Measurements from ENCODE around the gene NUDT4. TPM values are rescaled to one million over a fixed set of nuclear protein-coding genes. Genes with fewer than 3 reads are reported as not detected.

NUDT4 gene
- total RNA-seq (2014; rRNA removed; shearing (Covaris generic)): 22.9 and 24.6 TPM in 2 replicates

GRCh38 chr12:93377252-93378195 is at the start of gene NUDT4:
Gene NUDT4, plus strand, starts transcription at chr12:93377925. Its CDS starts 398 bp downstream, at chr12:93378323.
- peak; percentile 88 for DNase-seq (ENCODE audit: low spot score)

GRCh38 chr12:93333054-93333453 is 44.7 kb upstream of the NUDT4 start:
- no peak for DNase-seq (ENCODE audit: low spot score)

GRCh38 chr12:93333828-93334227 is 43.9 kb upstream of the NUDT4 start:
- DNase-seq (ENCODE audit: low spot score): no peak

GRCh38 chr12:93335603-93336162 is 42.0 kb upstream of the NUDT4 start:
- DNase-seq (ENCODE audit: low spot score): no peak

- DNase-seq (ENCODE audit: low spot score): no peak
These were observed 41.4 kb upstream of the NUDT4 start for GRCh38 chr12:93336291-93336741.

GRCh38 chr12:93338598-93338997 is 39.1 kb upstream of the NUDT4 start:
- no peak for DNase-seq (ENCODE audit: low spot score)

- no peak for DNase-seq (ENCODE audit: low spot score)
These were observed 38.0 kb upstream of the NUDT4 start for GRCh38 chr12:93339695-93340094.

- no peak for DNase-seq (ENCODE audit: low spot score)
These were observed 36.2 kb upstream of the NUDT4 start for GRCh38 chr12:93341409-93342049.

- DNase-seq (ENCODE audit: low spot score): no peak
These were observed 30.5 kb upstream of the NUDT4 start for GRCh38 chr12:93347054-93347785.

- DNase-seq (ENCODE audit: low spot score): no peak
These were observed 28.9 kb upstream of the NUDT4 start for GRCh38 chr12:93348575-93349435.

GRCh38 chr12:93351726-93352125 is 26.0 kb upstream of the NUDT4 start:
- no peak for DNase-seq (ENCODE audit: low spot score)

- no peak for DNase-seq (ENCODE audit: low spot score)
These were observed 25.4 kb upstream of the NUDT4 start for GRCh38 chr12:93352321-93352720.

GRCh38 chr12:93356214-93356613 is 21.5 kb upstream of the NUDT4 start:
- DNase-seq (ENCODE audit: low spot score): no peak

GRCh38 chr12:93358058-93358457 is 19.7 kb upstream of the NUDT4 start:
- DNase-seq (ENCODE audit: low spot score): no peak

GRCh38 chr12:93358821-93359220 is 18.9 kb upstream of the NUDT4 start:
- DNase-seq (ENCODE audit: low spot score): no peak

GRCh38 chr12:93360688-93361087 is 17.0 kb upstream of the NUDT4 start:
- DNase-seq (ENCODE audit: low spot score): no peak

- peak; percentile 39 for DNase-seq (ENCODE audit: low spot score)
These were observed 16.4 kb upstream of the NUDT4 start for GRCh38 chr12:93361151-93361919.

GRCh38 chr12:93363841-93364297 is 13.9 kb upstream of the NUDT4 start:
- no peak for DNase-seq (ENCODE audit: low spot score)

GRCh38 chr12:93365616-93366405 is 11.9 kb upstream of the NUDT4 start:
- DNase-seq (ENCODE audit: low spot score): no peak
